Gastrocnemius medialis (tissue), 4 donors: ENCODE results near the gene LEMD1. TPM values are rescaled to one million over a fixed set of nuclear protein-coding genes. Genes with fewer than 3 reads are reported as not detected.
A peak's percentile ranks its signal among the peaks of the same experiment; 100 is the strongest.

ENCODE experiments used
- ATAC-seq, 2 donors: fragments of 150-250 bp; one replicate each; pipeline ENCODE4 v1.9.1; 2016
- DNase-seq, 2 donors: peaks; one replicate each; pipeline ENCODE4 v3.0.0-alpha.2; 2019
- H3K27ac ChIP-seq, 4 donors: fragments of 200-600 bp; sonication (generic); 1 replicate in 1 of 4; 2 replicates in 3 of 4; pipeline ENCODE4 v1.5.1; 2016 to 2018; ENCODE audit warnings: mild to moderate bottlenecking in 2 of 4, moderate library complexity in 1 of 4
- H3K27me3 ChIP-seq, 3 donors: fragments of 200-600 bp; sonication (generic) in 2 of 3; 1 replicate in 1 of 3; 2 replicates in 2 of 3; pipeline versions ENCODE4 v1.5.1 to v1.6.0; 2016 to 2019; ENCODE audit warnings: mild to moderate bottlenecking in 1 of 3, moderate library complexity in 1 of 3
- H3K36me3 ChIP-seq, 2 donors: fragments of 200-600 bp; sonication (generic) in 1 of 2; one replicate each; pipeline ENCODE4 v1.5.1; 2017 to 2018
- H3K4me1 ChIP-seq, 2 donors: fragments of 200-600 bp; sonication (generic) in 1 of 2; one replicate each; pipeline ENCODE4 v1.5.1; 2016 to 2017; ENCODE audit warnings: mild to moderate bottlenecking in 2 of 2
- H3K4me3 ChIP-seq, 4 donors: fragments of 200-600 bp; sonication (generic) in 3 of 4; 1 replicate in 1 of 4; 2 replicates in 3 of 4; pipeline ENCODE4 v1.5.1; 2016 to 2019; ENCODE audit warnings: mild to moderate bottlenecking in 2 of 4
- H3K9me3 ChIP-seq, 3 donors: fragments of 200-600 bp; sonication (generic) in 2 of 3; 1 replicate in 1 of 3; 2 replicates in 2 of 3; pipeline ENCODE4 v1.5.1; 2016 to 2019
- CTCF ChIP-seq, 5 experiments: fragments of 450-650 bp in 3 of 5; fragments of 200-600 bp in 2 of 5; sonication (generic) in 2 of 5; IDR thresholded peaks in 4 of 5; conservative IDR thresholded peaks in 1 of 5; 1 replicate in 4 of 5; 2 replicates in 1 of 5; pipeline ENCODE4 v1.5.1; 2016 to 2019; ENCODE audit warnings: antibody characterized with exemption in 5 of 5, mild to moderate bottlenecking in 3 of 5, moderate library complexity in 3 of 5
- POLR2A ChIP-seq, 2 donors: fragments of 450-650 bp; IDR thresholded peaks; one replicate each; pipeline ENCODE4 v1.6.1; 2017; ENCODE audit warnings: antibody characterized with exemption in 2 of 2, mild to moderate bottlenecking in 2 of 2, moderate library complexity in 2 of 2
- in situ Hi-C, 4 donors: fragments of 200-750 bp; cut with MboI; loops; one replicate each; pipeline versions ENCODE4 v1.15.0 to v1.8.0; 2017; ENCODE audit warnings: low sequenced_read_pairs in 4 of 4
- intact Hi-C: fragments of 100-400 bp; cut with DNase I; formaldehyde crosslinking; loops from one replicate; pipeline ENCODE4 v1.15.1; 2023; ENCODE audit warnings: low total_unique reads
- total RNA-seq, 4 donors: library from RNA; depleted of rRNA; stranded (reverse); fragments of >200 nt; gene quantifications; one replicate each; pipeline versions ENCODE4 v1.1.0 to v1.2.3, GENCODE V29; 2016

LEMD1 gene
- total RNA-seq, 4 donors from 2014 or later = not detected

GRCh38 chr1:205424901-205425600, 3.2 kb upstream of the LEMD1 start:
- intact Hi-C loops = no loop called here
- TF ChIP-seq POLR2A (IDR thresholded peaks at IDR 0.05) (no peak), CTCF (IDR thresholded peaks at IDR 0.05 in 4 of 5, conservative IDR thresholded peaks at IDR 0.05 in 1 of 5) (no peak)
- Histone ChIP-seq H3K9me3 (no peaks in the 10 kb centered on the region), H3K4me3 (no peak overlapping the region), H3K4me1 (peaks cover 24 to 31% of the 10 kb centered on the region in 2 donors), H3K36me3 (no peaks in the 10 kb centered on the region), H3K27me3 (no peaks in the 10 kb centered on the region), H3K27ac (no peak overlapping the region)
- in situ Hi-C loops = no loop called here
- ATAC-seq (no peak), DNase-seq (no peak)

GRCh38 chr1:205423814-205424399, 2.1 kb upstream of the LEMD1 start:
- in situ Hi-C loops = no loop called here
- Histone ChIP-seq H3K36me3 (no peaks in the 10 kb centered on the region), H3K4me3 (no peak overlapping the region), H3K4me1 (peaks cover 24 to 31% of the 10 kb centered on the region in 2 donors), H3K27ac (no peak overlapping the region), H3K27me3 (no peaks in the 10 kb centered on the region), H3K9me3 (no peaks in the 10 kb centered on the region)
- ATAC-seq = no peak
- no peak for TF ChIP-seq CTCF (IDR thresholded peaks at IDR 0.05 in 4 of 5, conservative IDR thresholded peaks at IDR 0.05 in 1 of 5)
- TF ChIP-seq POLR2A (IDR thresholded peaks at IDR 0.05) = no peak
- no peak for DNase-seq
- intact Hi-C loops = no loop called here

- Histone ChIP-seq H3K4me1 (peaks cover 24 to 31% of the 10 kb centered on the region in 2 donors), H3K36me3 (no peaks in the 10 kb centered on the region), H3K4me3 (no peak overlapping the region), H3K9me3 (no peaks in the 10 kb centered on the region), H3K27ac (no peak overlapping the region), H3K27me3 (no peaks in the 10 kb centered on the region)
- in situ Hi-C loops (no loop called here), intact Hi-C loops (no loop called here)
- TF ChIP-seq CTCF (IDR thresholded peaks at IDR 0.05 in 4 of 5, conservative IDR thresholded peaks at IDR 0.05 in 1 of 5) (no peak), POLR2A (IDR thresholded peaks at IDR 0.05) (no peak)
- ATAC-seq = no peak
- DNase-seq = no peak
Measured at GRCh38 chr1:205422993-205423642, 1.3 kb upstream of the LEMD1 start.

- intact Hi-C loops (no loop called here), in situ Hi-C loops (no loop called here)
- Histone ChIP-seq H3K9me3 (no peaks in the 10 kb centered on the region), H3K36me3 (no peaks in the 10 kb centered on the region), H3K4me1 (peaks cover 24 to 31% of the 10 kb centered on the region in 2 donors), H3K27ac (peak overlapping the region; percentile 20 to 82 (median 65)), H3K27me3 (no peaks in the 10 kb centered on the region), H3K4me3 (no peak overlapping the region)
- ATAC-seq (peak in 1 of 2 donors; percentile 46), DNase-seq (no peak)
- TF ChIP-seq POLR2A (IDR thresholded peaks at IDR 0.05) = no peak
Measured at GRCh38 chr1:205420938-205421337, 918 bp downstream of the LEMD1 start.
